ENCODE results near the gene PCBP3. TPM values are rescaled to one million over a fixed set of nuclear protein-coding genes. Genes with fewer than 3 reads are reported as not detected.

The PCBP3 gene
- total RNA-seq, 1 donor from 2014 or later: 1.5 TPM

DNA sequence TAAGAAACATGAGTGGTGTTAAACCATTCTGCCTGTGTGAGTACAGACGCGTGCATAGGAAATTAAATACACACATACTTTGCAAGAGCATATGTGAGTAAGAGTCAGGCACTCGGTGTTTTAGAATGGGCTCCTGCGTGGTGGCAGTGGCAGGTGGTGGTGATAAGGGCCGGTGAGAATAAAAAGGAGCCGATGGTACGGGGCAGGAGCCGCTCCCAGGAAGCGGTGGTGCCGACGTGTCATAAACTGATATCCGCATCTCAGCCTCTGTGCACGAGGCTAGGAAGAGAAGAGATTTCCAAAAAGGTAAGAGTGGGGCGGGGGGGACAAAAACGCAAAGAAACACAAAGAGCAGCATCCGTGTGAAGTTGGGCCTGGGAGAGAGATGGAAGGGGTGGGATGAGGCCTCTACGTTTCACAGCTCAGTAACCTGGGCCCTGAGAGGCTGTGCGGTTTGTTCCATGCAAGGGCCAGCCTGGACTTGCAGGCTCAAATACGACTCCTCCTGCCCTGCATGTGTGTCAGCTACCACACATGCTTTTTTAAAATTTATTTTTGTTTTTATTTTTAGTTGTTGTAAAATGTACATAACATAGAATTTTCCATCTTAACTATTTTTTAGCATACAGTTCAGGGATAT is 210.3 kb downstream of the PCBP3 start:
- no peak for DNase-seq (ENCODE audit: extremely low read depth, low read depth, low spot score)

DNA sequence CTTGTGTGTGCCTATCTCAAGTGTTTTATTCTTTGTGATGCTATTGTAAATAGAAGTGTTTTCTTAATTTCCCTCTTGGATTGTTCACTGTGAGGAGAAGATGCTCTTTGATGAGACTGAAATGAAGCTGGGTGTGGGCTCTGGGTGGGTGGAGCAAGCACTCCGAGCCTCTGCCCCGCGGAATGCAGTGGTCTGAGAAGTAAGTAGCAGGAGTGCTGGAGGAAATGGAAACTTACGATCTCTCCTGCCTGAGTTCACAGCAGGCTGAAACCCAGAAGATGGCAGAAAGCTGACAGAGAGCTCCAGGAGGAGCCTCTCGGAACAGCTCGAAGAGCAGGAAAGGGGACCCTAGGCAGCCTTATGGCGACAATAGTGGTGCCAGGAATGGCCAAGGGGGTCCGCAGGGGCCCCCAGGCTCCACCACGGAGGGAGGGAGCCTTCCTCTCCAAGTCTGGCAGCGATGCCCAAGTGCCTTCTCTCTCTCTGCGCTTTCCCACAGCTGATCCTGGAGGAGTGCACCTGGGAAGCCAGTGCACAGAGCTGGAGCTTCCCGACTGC is 211.2 kb downstream of the PCBP3 start:
- DNase-seq (ENCODE audit: extremely low read depth, low read depth, low spot score): no peak

GRCh38 chr21:45855248-45855811 is 211.8 kb downstream of the PCBP3 start:
- no peak for DNase-seq (ENCODE audit: extremely low read depth, low read depth, low spot score)

GRCh38 chr21:45856442-45856841 is 212.9 kb downstream of the PCBP3 start:
- no peak for DNase-seq (ENCODE audit: extremely low read depth, low read depth, low spot score)

GRCh38 chr21:45856906-45857305 is 213.4 kb downstream of the PCBP3 start:
- no peak for DNase-seq (ENCODE audit: extremely low read depth, low read depth, low spot score)

DNA sequence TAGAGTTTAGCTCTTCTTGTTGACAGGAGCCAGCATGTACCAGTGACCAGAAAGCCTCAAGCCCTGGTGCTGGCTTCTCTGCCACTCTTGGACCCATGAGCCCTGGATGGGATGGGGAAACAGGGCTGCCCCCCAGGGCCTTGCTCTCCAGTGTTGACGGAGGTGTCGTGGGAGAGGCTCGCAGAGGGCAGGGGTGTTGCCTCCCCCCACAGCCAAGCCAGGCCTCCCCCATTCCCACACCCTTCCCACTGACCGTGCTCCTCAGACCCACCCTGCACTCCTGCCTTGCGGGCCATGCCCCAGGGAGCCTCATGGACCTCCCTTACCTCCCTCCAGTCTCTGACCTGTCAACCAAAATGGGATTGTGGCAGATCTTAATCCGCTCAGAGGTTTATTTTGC is 214.2 kb downstream of the PCBP3 start:
- DNase-seq (ENCODE audit: extremely low read depth, low read depth, low spot score): no peak

- DNase-seq (ENCODE audit: extremely low read depth, low read depth, low spot score): no peak
These were observed 214.7 kb downstream of the PCBP3 start for GRCh38 chr21:45858180-45858579.

- no peak for DNase-seq (ENCODE audit: extremely low read depth, low read depth, low spot score)
These were observed 215.7 kb downstream of the PCBP3 start for GRCh38 chr21:45859041-45859761.

- no peak for DNase-seq (ENCODE audit: extremely low read depth, low read depth, low spot score)
These were observed 216.3 kb downstream of the PCBP3 start for GRCh38 chr21:45859762-45860357.

- no peak for DNase-seq (ENCODE audit: extremely low read depth, low read depth, low spot score)
These were observed 217.1 kb downstream of the PCBP3 start for GRCh38 chr21:45860493-45861155.

DNA sequence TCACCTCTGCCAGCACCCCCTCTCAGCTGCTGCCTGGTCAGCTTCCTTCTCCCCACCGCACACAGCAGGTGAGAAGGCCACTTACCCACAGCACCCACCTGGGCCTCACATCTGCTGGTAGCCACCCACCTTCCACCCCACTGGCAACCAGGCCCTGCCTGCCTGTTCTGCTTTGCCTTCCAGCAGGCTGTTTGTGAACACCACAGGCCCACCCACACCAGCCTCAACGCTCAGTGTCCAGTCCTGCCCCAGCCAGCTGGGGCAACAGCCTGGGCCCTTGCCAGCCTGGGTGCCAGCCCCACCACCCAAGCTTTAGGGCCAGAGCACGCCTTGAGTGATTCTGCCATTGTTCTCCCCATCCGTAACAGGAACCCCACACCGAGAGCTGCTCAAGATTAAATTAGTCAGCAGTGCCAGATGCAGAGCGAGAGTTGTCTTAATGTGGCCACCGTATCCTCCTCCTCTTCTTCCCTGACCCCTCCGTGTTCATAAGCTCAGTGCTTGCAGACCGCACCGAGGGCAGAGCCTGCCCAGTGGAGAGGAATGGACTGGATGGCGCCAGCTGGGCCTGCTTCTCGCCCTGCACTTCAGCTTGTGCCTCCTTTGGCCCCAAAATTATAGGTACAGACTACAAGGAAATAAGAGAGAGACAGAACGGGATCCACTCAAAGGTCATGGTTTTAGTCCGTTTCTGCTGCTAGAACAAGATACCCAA is 217.8 kb downstream of the PCBP3 start:
- DNase-seq (ENCODE audit: extremely low read depth, low read depth, low spot score): no peak

DNA sequence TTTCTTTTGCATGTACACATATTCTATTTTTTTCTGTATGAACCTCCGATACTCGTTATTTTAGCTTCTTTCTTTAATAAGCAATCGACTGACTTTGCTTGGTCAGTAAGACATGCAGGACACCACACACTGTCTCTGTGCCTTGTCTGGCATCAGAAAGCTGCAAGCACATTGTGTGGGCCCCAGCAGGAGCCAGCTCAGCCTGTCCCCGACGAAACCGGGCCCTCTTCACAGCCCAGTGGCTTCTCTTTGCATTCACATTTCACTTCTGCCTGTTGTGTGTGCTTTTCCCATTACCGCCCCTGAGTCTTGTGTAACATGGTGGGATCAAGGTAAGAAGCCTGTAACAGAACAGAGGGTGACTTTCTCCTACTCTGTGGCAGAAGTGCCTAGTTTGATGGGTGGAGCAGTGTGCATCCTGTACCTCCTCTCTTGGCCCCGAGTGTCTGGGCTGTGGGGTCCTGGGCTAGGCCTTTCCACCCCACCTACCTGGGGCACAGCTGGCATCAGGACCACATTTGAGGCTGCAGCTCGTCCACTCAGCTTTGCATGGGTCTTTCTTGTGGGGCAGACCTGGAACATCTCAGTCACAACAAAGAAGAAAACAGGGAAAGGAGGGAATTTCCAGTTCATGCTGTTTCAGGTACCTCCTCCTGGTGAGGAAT is 219.2 kb downstream of the PCBP3 start:
- DNase-seq (ENCODE audit: extremely low read depth, low read depth, low spot score): no peak

- no peak for DNase-seq (ENCODE audit: extremely low read depth, low read depth, low spot score)
These were observed 219.7 kb downstream of the PCBP3 start for GRCh38 chr21:45863267-45863666.

- DNase-seq (ENCODE audit: extremely low read depth, low read depth, low spot score): no peak
These were observed 220.2 kb downstream of the PCBP3 start for GRCh38 chr21:45863751-45864150.

- DNase-seq (ENCODE audit: extremely low read depth, low read depth, low spot score): no peak
These were observed 220.9 kb downstream of the PCBP3 start for GRCh38 chr21:45864436-45864835.

DNA sequence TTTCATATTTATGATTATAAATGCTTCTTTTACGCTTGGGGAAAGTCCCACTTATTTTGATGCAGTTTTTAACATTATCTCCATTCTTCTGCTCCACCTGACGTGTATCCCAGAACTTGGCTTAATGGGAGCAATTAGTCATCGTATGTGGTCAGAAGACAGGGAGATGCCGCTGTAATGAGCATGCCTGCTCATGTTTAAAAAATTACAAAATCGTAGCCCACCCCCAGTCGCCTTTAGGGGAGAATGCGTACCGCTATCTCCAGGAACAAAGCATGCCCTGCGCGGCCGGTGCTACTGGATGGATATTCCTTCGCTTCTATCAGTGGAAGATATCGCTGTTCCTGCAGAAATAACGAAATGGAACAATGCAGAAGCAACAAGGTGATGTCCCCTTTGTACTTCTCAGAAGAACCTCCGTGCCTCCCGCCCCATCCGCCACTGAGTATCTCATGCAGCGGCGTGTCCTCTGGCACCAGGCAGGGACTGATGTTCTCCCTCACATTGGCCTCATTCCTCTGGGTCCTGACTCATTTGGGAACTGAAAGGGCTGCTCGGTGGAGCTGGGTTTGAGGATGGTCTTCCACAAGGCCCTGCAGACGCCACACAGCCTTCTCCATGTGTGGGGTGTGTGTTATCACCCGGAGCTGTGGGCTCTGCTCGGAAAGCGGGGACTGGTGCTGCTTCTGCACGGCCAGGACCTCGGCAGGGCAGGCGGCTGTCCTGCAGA is 221.7 kb downstream of the PCBP3 start:
- no peak for DNase-seq (ENCODE audit: extremely low read depth, low read depth, low spot score)

DNA sequence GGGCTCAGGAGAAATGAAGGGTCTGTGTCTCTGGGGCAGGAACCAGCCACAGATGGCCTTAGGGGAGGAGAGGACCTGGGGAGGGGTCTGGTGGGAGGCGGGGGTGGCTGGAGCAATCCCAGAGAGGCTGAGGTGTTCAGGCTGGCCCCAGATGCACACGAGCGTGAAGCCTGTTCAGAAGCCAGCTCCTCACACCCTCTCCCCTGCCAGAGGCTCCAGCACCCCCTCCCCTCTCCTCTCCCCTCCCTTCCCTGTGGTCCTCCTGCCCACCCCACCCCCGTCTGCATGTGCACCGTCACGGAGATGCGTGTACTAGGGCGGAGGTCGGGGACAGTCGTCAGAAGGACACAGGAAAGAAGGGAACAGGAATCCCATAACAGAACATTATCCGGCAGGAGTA is 223.0 kb downstream of the PCBP3 start:
- DNase-seq (ENCODE audit: extremely low read depth, low read depth, low spot score): no peak

- no peak for DNase-seq (ENCODE audit: extremely low read depth, low read depth, low spot score)
These were observed 223.6 kb downstream of the PCBP3 start for GRCh38 chr21:45867041-45867666.

- no peak for DNase-seq (ENCODE audit: extremely low read depth, low read depth, low spot score)
These were observed 224.2 kb downstream of the PCBP3 start for GRCh38 chr21:45867671-45868081.

Measured in glomerular endothelial cell (primary cell).